SK-N-MC (cell line): ENCODE results near the gene FBXO36.
"Not testable (repeated sequence)": the region's sequence is repeated elsewhere in the genome, so short reads cannot be mapped to it uniquely, and the experiment has no call there.

Experiments
- DNase-seq: peaks from one replicate; pipeline ENCODE4 v3.0.0-alpha.2; 2011; ENCODE audit warnings: low read depth, low spot score
- H3K27ac ChIP-seq: fragments of 200-600 bp; sonication (generic); 2 replicates; pipeline ENCODE4 v1.5.1; 2016; ENCODE audit warnings: mixed run types
- H3K36me3 ChIP-seq: fragments of 200-600 bp; sonication (generic); 2 replicates; pipeline ENCODE4 v1.6.1; 2017; ENCODE audit warnings: antibody characterized with exemption, low read length, mixed read lengths; ENCODE audit not compliant: insufficient read depth
- H3K4me3 ChIP-seq: fragments of 200-600 bp; sonication (generic); 2 replicates; pipeline ENCODE4 v1.5.1; 2016
- H3K9ac ChIP-seq: fragments of 200-600 bp; sonication (generic); 2 replicates; pipeline ENCODE4 v1.8.0; 2017; ENCODE audit warnings: mixed run types, mixed read lengths; ENCODE audit not compliant: insufficient read length
- H3K9me3 ChIP-seq: fragments of 200-600 bp; sonication (generic); 2 replicates; pipeline ENCODE4 v1.6.1; 2017; ENCODE audit warnings: low read depth, mild to moderate bottlenecking, antibody characterized with exemption, low read length, moderate library complexity, mixed read lengths
- EZH2 ChIP-seq: fragments of 200-600 bp; sonication (generic); IDR thresholded peaks from one replicate; pipeline ENCODE4 v1.6.1; 2017; ENCODE audit warnings: antibody characterized with exemption
- FOXP2 ChIP-seq: optimal IDR thresholded peaks from 2 replicates; pipeline ENCODE3; 2011; ENCODE audit warnings: mild to moderate bottlenecking, moderate library complexity; ENCODE audit not compliant: insufficient read depth; ENCODE audit errors: extremely low read length, control extremely low read depth
- POLR2AphosphoS5 ChIP-seq: IDR thresholded peaks from 2 replicates; pipeline ENCODE4 v1.6.1; 2012; ENCODE audit warnings: mild to moderate bottlenecking, low read depth, low read length, borderline replicate concordance

FBXO36 gene

GRCh38 chr2:229884775-229885699, 37.3 kb upstream of the FBXO36 start:
- Histone ChIP-seq H3K36me3 (peaks cover 6% of the 10 kb centered on the region), H3K4me3 (no peak overlapping the region), H3K9ac (no peak overlapping the region), H3K9me3 (no peaks in the 10 kb centered on the region), H3K27ac (no peak overlapping the region)
- TF ChIP-seq EZH2 (no peak), POLR2AphosphoS5 (no peak), FOXP2 (no peak)
- DNase-seq: no peak

GRCh38 chr2:229887441-229887840, 34.9 kb upstream of the FBXO36 start:
- no peak for TF ChIP-seq EZH2
- TF ChIP-seq FOXP2: no peak
- TF ChIP-seq POLR2AphosphoS5: no peak
- no peak overlapping the region for H3K9ac ChIP-seq
- no peak for DNase-seq
- H3K4me3 ChIP-seq: no peak overlapping the region
- peaks cover 7% of the 10 kb centered on the region for H3K36me3 ChIP-seq
- H3K9me3 ChIP-seq: no peaks in the 10 kb centered on the region
- no peak overlapping the region for H3K27ac ChIP-seq

- no peak overlapping the region for H3K4me3 ChIP-seq
- H3K36me3 ChIP-seq: peaks cover 7% of the 10 kb centered on the region
- DNase-seq: no peak
- TF ChIP-seq POLR2AphosphoS5 (no peak), EZH2 (no peak), FOXP2 (no peak)
- H3K27ac ChIP-seq: no peak overlapping the region
- no peak overlapping the region for H3K9ac ChIP-seq
- no peaks in the 10 kb centered on the region for H3K9me3 ChIP-seq
These were observed 34.3 kb upstream of the FBXO36 start for GRCh38 chr2:229888031-229888430.

- Histone ChIP-seq H3K9me3 (no peaks in the 10 kb centered on the region), H3K36me3 (peaks cover 7% of the 10 kb centered on the region), H3K9ac (no peak overlapping the region), H3K27ac (no peak overlapping the region), H3K4me3 (no peak overlapping the region)
- DNase-seq: no peak
- TF ChIP-seq FOXP2: no peak
- TF ChIP-seq EZH2: no peak
These were observed 33.3 kb upstream of the FBXO36 start for GRCh38 chr2:229889023-229889422.

GRCh38 chr2:229896857-229897256, 25.4 kb upstream of the FBXO36 start:
- no peak overlapping the region for H3K9ac ChIP-seq
- no peaks in the 10 kb centered on the region for H3K9me3 ChIP-seq
- DNase-seq: no peak
- no peak overlapping the region for H3K4me3 ChIP-seq
- H3K27ac ChIP-seq: no peak overlapping the region
- H3K36me3 ChIP-seq: peaks cover 17% of the 10 kb centered on the region; the same call in 1 of the 2 replicates
- TF ChIP-seq EZH2 (no peak), POLR2AphosphoS5 (no peak), FOXP2 (no peak)

- peaks cover 17% of the 10 kb centered on the region; the same call in 1 of the 2 replicates for H3K36me3 ChIP-seq
- no peak overlapping the region for H3K9ac ChIP-seq
- H3K4me3 ChIP-seq: no peak overlapping the region
- H3K9me3 ChIP-seq: no peaks in the 10 kb centered on the region
- H3K27ac ChIP-seq: no peak overlapping the region
- no peak for TF ChIP-seq FOXP2
- TF ChIP-seq EZH2: no peak
- no peak for TF ChIP-seq POLR2AphosphoS5
- no peak for DNase-seq
These were observed 22.7 kb upstream of the FBXO36 start for GRCh38 chr2:229899604-229900003.

GRCh38 chr2:229900012-229900411, 22.3 kb upstream of the FBXO36 start:
- Histone ChIP-seq H3K36me3 (peaks cover 21% of the 10 kb centered on the region; the same call in 1 of the 2 replicates), H3K9me3 (no peaks in the 10 kb centered on the region), H3K27ac (no peak overlapping the region), H3K4me3 (no peak overlapping the region), H3K9ac (no peak overlapping the region)
- no peak for DNase-seq
- no peak for TF ChIP-seq FOXP2
- no peak for TF ChIP-seq EZH2
- TF ChIP-seq POLR2AphosphoS5: no peak

GRCh38 chr2:229900514-229900913, 21.8 kb upstream of the FBXO36 start:
- H3K9ac ChIP-seq, H3K27ac ChIP-seq, H3K9me3 ChIP-seq, DNase-seq, H3K4me3 ChIP-seq: not testable (repeated sequence)
- H3K36me3 ChIP-seq: peaks cover 21% of the 10 kb centered on the region; the same call in 1 of the 2 replicates

- no peak overlapping the region for H3K9ac ChIP-seq
- peak overlapping the region; percentile 77 for H3K27ac ChIP-seq
- no peaks in the 10 kb centered on the region for H3K9me3 ChIP-seq
- H3K36me3 ChIP-seq: peaks cover 21% of the 10 kb centered on the region; the same call in 1 of the 2 replicates
- TF ChIP-seq FOXP2 (no peak), POLR2AphosphoS5 (no peak; the same call in 1 of the 2 replicates), EZH2 (no peak)
- no peak overlapping the region for H3K4me3 ChIP-seq
- peak; percentile 44 for DNase-seq
These were observed 20.5 kb upstream of the FBXO36 start for GRCh38 chr2:229901819-229902218.
